Ammon's horn (tissue), 1 donor: ENCODE data around the gene THAP11.

Experiments
- DNase-seq: peaks from one replicate; pipeline ENCODE4 v3.0.0-alpha.2; 2016; ENCODE audit warnings: low spot score

THAP11 gene

GRCh38 chr16:67841816-67842508 lies at the start of gene THAP11:
TSS of gene THAP11 (plus strand) at chr16:67842320. CDS start at chr16:67842555, 235 bp downstream.
- peak; percentile 96 for DNase-seq

GRCh38 chr16:67796099-67796718 lies 45.9 kb upstream of the THAP11 start:
- DNase-seq = no peak

GRCh38 chr16:67800338-67800926 lies 41.7 kb upstream of the THAP11 start:
- no peak for DNase-seq

GRCh38 chr16:67801241-67801640 lies 40.9 kb upstream of the THAP11 start:
- no peak for DNase-seq

- no peak for DNase-seq
Observed at GRCh38 chr16:67801883-67802282, 40.2 kb upstream of the THAP11 start.

- no peak for DNase-seq
Observed at GRCh38 chr16:67803894-67804293, 38.2 kb upstream of the THAP11 start.

- no peak for DNase-seq
Observed at GRCh38 chr16:67804853-67805542, 37.1 kb upstream of the THAP11 start.

- no peak for DNase-seq
Observed at GRCh38 chr16:67805718-67806427, 36.2 kb upstream of the THAP11 start.

- peak; percentile 100 for DNase-seq
Observed at GRCh38 chr16:67806428-67807147, 35.5 kb upstream of the THAP11 start, which contains the start of the genes RANBP10 and TSNAXIP1. TSS of gene RANBP10 (minus strand) at chr16:67806560. CDS start at chr16:67806536, 24 bp downstream. TSS of gene TSNAXIP1 (plus strand) at chr16:67806889. CDS start at chr16:67807150, 261 bp downstream.

- DNase-seq = no peak
Observed at GRCh38 chr16:67807148-67807682, 34.9 kb upstream of the THAP11 start.

GRCh38 chr16:67811899-67812298 lies 30.2 kb upstream of the THAP11 start:
- DNase-seq = no peak

- no peak for DNase-seq
Observed at GRCh38 chr16:67814567-67814966, 27.6 kb upstream of the THAP11 start.

GRCh38 chr16:67820608-67821259 lies 21.4 kb upstream of the THAP11 start:
- DNase-seq = no peak

GRCh38 chr16:67822511-67822910 lies 19.6 kb upstream of the THAP11 start:
- no peak for DNase-seq

GRCh38 chr16:67825119-67825518 lies 17.0 kb upstream of the THAP11 start:
- no peak for DNase-seq

GRCh38 chr16:67825906-67826305 lies 16.2 kb upstream of the THAP11 start:
- DNase-seq = no peak

- no peak for DNase-seq
Observed at GRCh38 chr16:67828651-67829050, 13.5 kb upstream of the THAP11 start.

GRCh38 chr16:67833030-67833414 lies 9.1 kb upstream of the THAP11 start:
- DNase-seq = no peak

- peak; percentile 95 for DNase-seq
Observed at GRCh38 chr16:67833415-67834241, 8.5 kb upstream of the THAP11 start.

- no peak for DNase-seq
Observed at GRCh38 chr16:67834242-67834614, 7.9 kb upstream of the THAP11 start.
